ENCODE results near the gene ZNF333. TPM values are rescaled to one million over a fixed set of nuclear protein-coding genes. Genes with fewer than 3 reads are reported as not detected.

The ZNF333 gene
- polyA plus RNA-seq, 2 of the 4 experiments (the other 2 are of a cell fraction) = 3.5 to 5.7 TPM

- 47% methylated on average over 5 of the region's 5 CpGs for WGBS (ENCODE audit: missing lambda C conversion rate)
- ChIA-PET CTCF (no interaction called here), POLR2A (no interaction called here)
- Histone ChIP-seq H3K4me3 (no peak overlapping the region), H3K4me2 (no peak overlapping the region), H3K4me1 (no peaks in the 10 kb centered on the region), H3K27ac (no peak overlapping the region), H3K9me3 (peaks cover 13% of the 10 kb centered on the region)
- FAIRE-seq (no peak), ATAC-seq (no peak), DNase-seq (ENCODE audit: low read depth in 1 of 2, low spot score in 1 of 2) (no peak)
- TF ChIP-seq MAFK (IDR thresholded peaks at IDR 0.05; ENCODE audit: partially characterized antibody) (peak; percentile 50), NR3C1 (IDR thresholded peaks at IDR 0.05) (no peak)
Observed at GRCh38 chr19:14735915-14736314, 46.1 kb downstream of the ZNF333 start.

- H3K27ac ChIP-seq = no peak overlapping the region
- ChIA-PET CTCF (no interaction called here), POLR2A (no interaction called here)
- H3K4me3 ChIP-seq = no peak overlapping the region
- H3K9me3 ChIP-seq = no peaks in the 10 kb centered on the region; the same call in 2 of the 3 replicates
- TF ChIP-seq HES2 (IDR thresholded peaks at IDR 0.05) (no peak), HDAC2 (IDR thresholded peaks at IDR 0.05) (no peak), NPAS2 (CRISPR knock-in tag; IDR thresholded peaks at IDR 0.05; ENCODE audit: borderline replicate concordance) (no peak), CTCF (IDR thresholded peaks at IDR 0.05) (no peak), SREBF2 (IDR thresholded peaks at IDR 0.05) (no peak), KDM5A (IDR thresholded peaks at IDR 0.05) (no peak), RCOR1 (IDR thresholded peaks at IDR 0.05; ENCODE audit: low read depth, low read length) (no peak), EP300 (IDR thresholded peaks at IDR 0.05) (no peak), FOXS1 (CRISPR knock-in tag; IDR thresholded peaks at IDR 0.05) (no peak), ZFP36 (IDR thresholded peaks at IDR 0.05; ENCODE audit: borderline replicate concordance, partially characterized antibody) (no peak), CBX2 (IDR thresholded peaks at IDR 0.05; ENCODE audit: borderline replicate concordance, low read depth) (no peak)
- WGBS (ENCODE audit: missing lambda C conversion rate) = 71% methylated on average over 4 of the region's 4 CpGs
- FAIRE-seq = no peak
- no peak for ATAC-seq
- H3K4me1 ChIP-seq = no peaks in the 10 kb centered on the region
- DNase-seq (ENCODE audit: low read depth in 1 of 2, low spot score in 1 of 2) = no peak
- no peak overlapping the region for H3K4me2 ChIP-seq
Observed at GRCh38 chr19:14746886-14747285, 57.0 kb downstream of the ZNF333 start.

GRCh38 chr19:14748601-14749000, 58.8 kb downstream of the ZNF333 start:
- no peaks in the 10 kb centered on the region for H3K4me1 ChIP-seq
- H3K9me3 ChIP-seq = no peaks in the 10 kb centered on the region
- no peak overlapping the region for H3K4me3 ChIP-seq
- no peak overlapping the region for H3K4me2 ChIP-seq
- ATAC-seq (no peak), FAIRE-seq (no peak), DNase-seq (ENCODE audit: low read depth in 1 of 2, low spot score in 1 of 2) (no peak)
- ChIA-PET CTCF (no interaction called here), POLR2A (no interaction called here)
- H3K27ac ChIP-seq = no peak overlapping the region
- TF ChIP-seq EHMT2 (IDR thresholded peaks at IDR 0.05; ENCODE audit: low read depth) (no peak), BHLHE40 (IDR thresholded peaks at IDR 0.05; ENCODE audit: low read depth, low read length) (no peak), SREBF2 (IDR thresholded peaks at IDR 0.05) (no peak)
- 43% methylated on average over 6 of the region's 6 CpGs for WGBS (ENCODE audit: missing lambda C conversion rate)

GRCh38 chr19:14758816-14759215, 69.0 kb downstream of the ZNF333 start:
- no peak overlapping the region for H3K27ac ChIP-seq
- no peak for DNase-seq (ENCODE audit: low read depth in 1 of 2, low spot score in 1 of 2)
- H3K4me2 ChIP-seq = no peak overlapping the region
- TF ChIP-seq BCL3 (IDR thresholded peaks at IDR 0.05) (no peak), SREBF2 (IDR thresholded peaks at IDR 0.05) (no peak), NPAS2 (CRISPR knock-in tag; IDR thresholded peaks at IDR 0.05; ENCODE audit: borderline replicate concordance) (no peak), GATA3 (IDR thresholded peaks at IDR 0.05; ENCODE audit: borderline replicate concordance) (no peak), MAX (IDR thresholded peaks at IDR 0.05) (no peak), EP300 (IDR thresholded peaks at IDR 0.05) (no peak), CHD4 (IDR thresholded peaks at IDR 0.05; ENCODE audit: borderline replicate concordance) (no peak), MAZ (IDR thresholded peaks at IDR 0.05; ENCODE audit: borderline replicate concordance, low read depth, low read length) (no peak), PBX3 (IDR thresholded peaks at IDR 0.05) (no peak), ZC3H11A (IDR thresholded peaks at IDR 0.05) (no peak), KDM5A (IDR thresholded peaks at IDR 0.05) (no peak), FOXS1 (CRISPR knock-in tag; IDR thresholded peaks at IDR 0.05) (no peak), BHLHE40 (IDR thresholded peaks at IDR 0.05; ENCODE audit: low read depth, low read length) (no peak)
- no peak for FAIRE-seq
- WGBS (ENCODE audit: missing lambda C conversion rate) = 62% methylated on average over 9 of the region's 16 CpGs
- ATAC-seq = no peak
- ChIA-PET CTCF (no interaction called here), POLR2A (no interaction called here)
- no peaks in the 10 kb centered on the region for H3K4me1 ChIP-seq
- no peaks in the 10 kb centered on the region for H3K9me3 ChIP-seq
- no peak overlapping the region for H3K4me3 ChIP-seq

All from A549 (cell line).